IMR-90 (cell line): ENCODE data around the gene CTNNA2.

ENCODE experiments used
- CEBPB ChIP-seq: IDR thresholded peaks from 2 replicates; pipeline ENCODE4 v1.6.1; 2012; ENCODE audit warnings: low read depth, low read length, improper control_type of control experiment
- CTCF ChIP-seq: conservative IDR thresholded peaks from 2 replicates; pipeline ENCODE4 v1.5.1; 2012; ENCODE audit warnings: mild to moderate bottlenecking, low read depth, low read length, improper control_type of control experiment
- SMC3 ChIP-seq: fragments of 150-350 bp; IDR thresholded peaks from 2 replicates; pipeline ENCODE4 v1.6.1; 2016; ENCODE audit warnings: low read depth, mild to moderate bottlenecking, antibody characterized with exemption, low read length, moderate library complexity

GRCh38 chr2:79789811-79790210, 277.0 kb downstream of the CTNNA2 start:
- TF ChIP-seq CTCF, result no peak
- no peak for TF ChIP-seq CEBPB
- TF ChIP-seq SMC3, result no peak
